Activated CD4-positive, alpha-beta T cell treated with anti-CD3 and anti-CD28 coated beads, Interleukin-2, Interleukin-6, amounts not matched to agents 100 ng/mL and 50 ng/mL, durations not matched to agents 16 hours and 8 hours (primary cell): ENCODE results near the gene MRPS12.

ENCODE experiments used
- DNase-seq: peaks from one replicate; pipeline ENCODE4 v3.0.0-alpha.2; 2020

MRPS12 gene

GRCh38 chr19:38978326-38978689 lies 47.6 kb downstream of the MRPS12 start:
- no peak for DNase-seq

GRCh38 chr19:38979812-38980211 lies 49.1 kb downstream of the MRPS12 start:
- DNase-seq: no peak

GRCh38 chr19:38980583-38981374 lies 50.0 kb downstream of the MRPS12 start:
- DNase-seq: no peak
